Islet of Langerhans (tissue), 1 donor: Measurements from ENCODE around the gene AGMO.
A peak's percentile ranks its signal among the peaks of the same experiment; 100 is the strongest.

Experiments
- FAIRE-seq: peaks from one replicate; lab custom pipeline; 2011; peaks lifted over from hg19 to GRCh38; lab: Jason Lieb, UNC

The AGMO gene

GRCh38 chr7:15457990-15458955, 103.5 kb downstream of the AGMO start:
- FAIRE-seq: no peak

- no peak for FAIRE-seq
Measured at GRCh38 chr7:15452670-15453069, 109.1 kb downstream of the AGMO start.

DNA sequence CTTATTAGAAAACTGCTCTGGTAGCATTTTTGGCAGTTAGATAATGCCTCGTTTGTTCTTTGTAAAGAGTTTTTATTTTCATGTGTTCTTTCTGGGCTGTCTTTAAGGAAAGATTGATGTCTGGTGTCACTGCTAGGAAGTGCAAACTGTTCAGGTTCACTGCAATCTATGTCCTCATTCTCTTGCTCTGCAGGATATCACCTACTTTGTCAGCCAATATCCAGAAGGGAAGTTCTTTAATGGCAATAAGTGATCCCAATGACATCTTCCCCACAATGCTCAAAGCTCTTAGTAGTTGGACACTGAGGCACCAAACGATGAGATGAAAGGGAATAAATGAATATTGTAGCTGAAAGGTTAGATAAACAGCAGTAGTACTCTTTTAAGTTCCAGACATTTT, 115.1 kb downstream of the AGMO start:
- no peak for FAIRE-seq

DNA sequence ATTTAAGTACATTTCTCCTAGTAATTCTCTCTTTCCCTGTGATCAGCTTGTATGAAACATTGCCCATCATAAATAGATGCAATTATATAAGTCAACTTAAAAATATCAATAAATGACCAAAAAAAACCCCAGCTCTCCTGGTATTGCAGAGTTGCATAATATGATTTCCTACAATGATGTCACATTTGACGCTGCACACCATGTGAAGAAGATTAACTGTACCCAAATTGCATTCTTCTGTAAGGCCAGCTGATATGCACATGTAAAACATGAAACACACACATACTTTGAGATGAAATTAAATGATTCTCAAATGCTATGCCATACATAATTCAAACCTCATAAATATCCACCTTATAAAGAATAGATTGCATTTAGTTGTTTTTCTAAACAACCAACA, 115.5 kb downstream of the AGMO start:
- FAIRE-seq: no peak

- FAIRE-seq: no peak
Measured at GRCh38 chr7:15441915-15442314, 119.9 kb downstream of the AGMO start.

DNA sequence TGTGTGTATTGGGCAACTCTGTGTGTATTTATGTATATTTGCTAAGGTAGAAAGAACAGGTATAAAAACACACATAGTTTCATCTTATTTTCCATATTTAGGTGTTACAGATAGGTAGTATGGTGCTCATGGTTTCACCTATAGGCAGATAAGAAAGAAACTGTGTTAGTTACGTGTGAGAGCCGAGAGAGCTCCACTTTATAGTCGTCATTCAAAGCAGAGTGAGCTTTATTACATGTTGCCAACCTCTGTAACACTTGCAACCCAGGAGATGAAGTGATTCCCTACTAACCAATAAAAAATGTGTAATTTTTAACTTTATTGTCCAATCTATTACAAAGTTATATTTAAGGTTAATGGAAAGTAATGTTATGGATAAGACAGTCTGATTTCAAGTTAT, 121.3 kb downstream of the AGMO start:
- FAIRE-seq: no peak

DNA sequence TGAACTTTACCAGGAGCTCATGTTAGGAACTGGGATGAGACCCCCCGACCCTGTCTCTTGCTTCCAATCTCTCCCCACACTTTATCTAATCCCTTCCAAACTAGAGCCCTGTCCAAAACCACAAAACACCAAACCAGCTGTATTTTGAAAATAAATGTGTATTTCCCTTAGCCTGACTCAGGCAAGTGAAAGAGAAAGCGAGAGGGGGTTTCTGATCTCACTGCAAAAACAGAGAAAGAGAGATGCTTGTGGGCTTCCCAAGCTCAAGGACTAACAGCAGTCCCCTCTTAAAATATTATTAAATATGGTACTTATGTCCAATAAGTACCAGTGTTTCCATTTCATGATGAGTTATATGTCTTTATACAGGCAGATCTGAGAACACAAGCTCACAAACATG, 122.0 kb downstream of the AGMO start:
- FAIRE-seq: no peak

DNA sequence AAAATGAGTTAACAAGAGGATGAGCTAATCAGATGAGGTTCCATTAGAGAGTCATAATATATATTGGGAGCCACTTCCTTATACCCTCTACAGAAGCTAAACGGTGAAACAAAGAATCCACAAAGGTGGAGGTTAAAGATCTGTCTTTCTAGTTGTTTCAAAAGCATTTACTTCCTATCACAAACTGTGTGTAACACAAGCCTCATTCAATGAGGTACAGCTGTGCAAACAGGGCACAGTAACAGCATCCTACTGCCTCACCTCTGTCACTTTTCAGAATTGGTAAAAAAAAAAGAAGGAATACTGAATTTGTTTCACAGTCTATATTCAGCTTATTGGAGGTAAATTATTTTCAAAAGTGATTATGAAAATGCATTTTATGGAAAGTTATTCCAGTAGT, 128.7 kb downstream of the AGMO start:
- FAIRE-seq: no peak

GRCh38 chr7:15430911-15431310, 130.9 kb downstream of the AGMO start:
- FAIRE-seq: no peak

DNA sequence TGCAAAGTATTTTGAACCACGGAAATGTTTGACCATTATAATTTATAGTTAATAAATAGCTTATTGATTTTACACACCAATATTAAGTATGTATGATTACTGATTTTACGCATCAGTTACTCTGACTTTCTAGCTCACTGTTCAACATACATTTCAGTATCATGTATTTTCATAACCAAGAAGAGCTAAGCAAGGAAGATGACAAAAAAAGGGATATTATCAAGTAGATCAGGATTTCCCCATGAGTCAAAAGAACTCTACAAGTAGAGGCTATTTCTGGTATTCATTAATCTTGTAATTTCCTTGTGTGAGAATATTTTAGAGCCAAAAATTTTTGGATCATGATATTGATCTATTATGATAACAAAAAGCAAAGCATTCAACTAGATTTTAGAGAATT, 131.6 kb downstream of the AGMO start:
- no peak for FAIRE-seq

DNA sequence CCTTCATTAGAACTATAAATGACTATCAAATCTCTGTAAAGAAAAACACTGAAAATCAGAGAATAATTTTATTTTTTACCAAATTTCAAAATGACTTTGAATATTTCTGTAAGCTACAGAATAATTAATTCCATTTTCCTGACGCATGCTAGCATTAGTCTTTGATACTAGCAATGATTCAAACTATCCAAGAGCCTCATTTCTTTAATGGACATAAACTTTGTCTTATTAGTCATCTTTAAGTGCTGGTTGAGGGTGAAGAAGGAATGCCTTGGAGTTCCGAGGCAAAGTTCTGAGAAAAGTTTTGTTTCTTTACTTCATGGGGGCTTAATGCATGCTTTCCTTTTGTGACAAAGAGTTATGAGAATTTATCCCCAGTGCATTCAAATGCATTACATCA, 137.3 kb downstream of the AGMO start:
- no peak for FAIRE-seq

GRCh38 chr7:15419596-15419995, 142.2 kb downstream of the AGMO start:
- no peak for FAIRE-seq

GRCh38 chr7:15418264-15418663, 143.6 kb downstream of the AGMO start:
- no peak for FAIRE-seq

DNA sequence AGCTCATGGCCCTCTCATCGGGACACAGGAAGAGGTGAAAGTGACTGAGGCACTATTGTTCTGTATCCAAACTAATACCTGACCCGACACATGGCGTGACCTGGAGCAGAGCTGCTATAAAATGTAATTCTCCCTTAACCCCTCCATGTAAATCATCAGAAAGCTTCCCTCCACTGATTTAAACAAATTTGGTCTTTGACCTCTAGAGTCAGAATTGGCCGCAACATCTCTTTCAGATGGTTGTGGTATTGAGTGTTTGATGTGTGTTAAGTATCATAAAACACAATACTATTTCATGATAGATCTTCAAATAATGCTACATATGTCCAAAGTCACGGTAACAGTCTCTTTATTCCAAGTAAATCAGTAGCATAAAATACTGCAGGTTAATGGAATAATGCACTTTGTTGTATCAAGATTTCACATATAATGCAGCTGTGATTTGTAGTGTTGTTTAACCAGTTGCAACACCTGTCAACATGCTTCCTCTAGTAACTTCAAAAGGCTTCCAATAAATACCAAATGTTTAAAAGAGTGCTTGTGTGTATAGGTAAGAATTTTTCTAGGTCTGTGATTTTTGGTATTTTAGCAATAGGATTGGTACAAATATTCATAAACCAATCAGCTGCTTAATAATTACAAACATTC, 144.3 kb downstream of the AGMO start:
- FAIRE-seq: no peak

DNA sequence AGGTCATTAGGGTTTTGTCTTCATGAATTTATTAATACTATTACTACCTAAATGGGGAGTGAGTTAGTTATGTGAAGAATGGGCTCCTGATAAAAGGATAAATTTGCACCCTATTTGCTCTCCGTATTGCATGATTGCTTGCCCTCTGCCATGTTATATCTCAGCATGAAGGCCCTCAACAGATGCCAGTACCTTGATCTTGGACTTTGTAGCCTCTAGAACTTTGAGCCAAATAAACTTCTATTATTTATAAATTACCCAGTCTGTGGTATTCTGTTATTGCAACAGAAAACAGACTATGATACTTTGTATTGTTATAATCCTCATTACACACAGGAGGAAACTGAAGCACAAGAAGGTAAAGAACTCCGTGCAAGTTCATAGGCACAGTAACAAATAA, 150.8 kb downstream of the AGMO start:
- no peak for FAIRE-seq

GRCh38 chr7:15407910-15408309, 153.9 kb downstream of the AGMO start:
- no peak for FAIRE-seq

- FAIRE-seq: no peak
Measured at GRCh38 chr7:15403751-15404150, 158.1 kb downstream of the AGMO start.

GRCh38 chr7:15403315-15403714, 158.5 kb downstream of the AGMO start:
- FAIRE-seq: peak; percentile 69

DNA sequence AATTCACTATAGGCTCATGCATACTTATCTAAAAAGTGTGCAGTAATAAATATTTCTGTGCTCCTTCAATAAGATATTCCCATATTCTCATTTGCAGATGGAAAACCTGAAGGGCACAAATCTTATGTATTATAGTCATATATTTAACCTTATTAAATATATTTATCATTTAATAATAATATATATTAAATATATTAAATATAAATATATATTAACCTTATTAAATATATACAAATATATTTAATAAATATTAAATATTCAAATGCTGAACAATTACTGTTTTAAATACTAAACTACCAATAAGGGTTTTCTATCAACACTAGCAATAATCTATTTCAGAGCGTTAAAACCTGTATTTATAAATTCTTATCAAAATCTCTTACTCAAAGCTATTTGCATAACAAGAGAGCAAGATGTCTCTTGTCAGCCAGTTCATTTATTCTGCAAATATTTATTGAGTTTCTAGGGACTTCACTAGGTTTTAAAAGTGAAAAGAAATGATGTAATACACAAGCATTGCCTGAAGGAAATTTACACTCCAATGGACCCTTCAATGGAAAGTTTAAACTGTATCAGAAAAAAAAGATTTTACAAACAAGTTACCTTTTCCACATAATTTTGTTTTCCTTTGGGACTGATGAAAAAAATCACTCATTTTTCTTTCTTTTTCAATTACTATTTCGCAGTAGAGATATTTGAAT, 159.2 kb downstream of the AGMO start:
- peak; percentile 72 for FAIRE-seq

GRCh38 chr7:15400440-15400839, 161.4 kb downstream of the AGMO start:
- FAIRE-seq: no peak

DNA sequence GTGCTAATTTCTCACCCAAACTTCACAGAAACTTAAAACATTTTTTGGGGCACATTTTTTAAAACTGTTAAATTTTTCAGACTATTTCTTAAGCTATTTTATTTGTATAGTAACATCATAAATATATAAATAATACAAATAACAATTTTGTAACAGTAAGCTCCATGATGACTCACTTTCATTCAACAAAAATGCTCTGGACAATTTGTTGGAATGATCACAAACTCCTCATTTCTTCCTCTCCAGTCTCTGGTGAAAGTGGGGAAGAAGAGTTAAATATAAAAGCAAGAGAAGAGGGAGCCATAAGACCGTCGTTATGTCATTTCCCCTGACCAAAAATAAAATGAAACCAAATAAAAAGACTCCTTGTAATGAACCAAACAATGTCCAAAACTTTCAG, 162.4 kb downstream of the AGMO start:
- no peak for FAIRE-seq

- no peak for FAIRE-seq
Measured at GRCh38 chr7:15397922-15398760, 163.7 kb downstream of the AGMO start.
